Brain microvascular endothelial cell (primary cell): Measurements from ENCODE around the gene RBM5.

ENCODE experiments used
- DNase-seq: peaks from one replicate; pipeline ENCODE4 v3.0.0-alpha.2; 2020
- H3K27ac ChIP-seq: fragments of 250-450 bp; sonication (Bioruptor Pico); 2 replicates; pipeline ENCODE4 v1.5.1; 2020; ENCODE audit warnings: mild to moderate bottlenecking, moderate library complexity
- H3K27me3 ChIP-seq: fragments of 250-450 bp; sonication (Bioruptor Pico); replicated peaks from 2 replicates; pipeline ENCODE4 v1.5.1; 2020; ENCODE audit warnings: mild to moderate bottlenecking
- H3K36me3 ChIP-seq: fragments of 250-450 bp; sonication (Bioruptor Pico); replicated peaks from 2 replicates; pipeline ENCODE4 v1.5.1; 2020; ENCODE audit warnings: mild to moderate bottlenecking
- H3K4me3 ChIP-seq: 2 replicates; pipeline ENCODE4 v1.5.1; 2011; ENCODE audit warnings: low read depth, mild to moderate bottlenecking, control low read depth, low read length, moderate library complexity
- CTCF ChIP-seq: IDR thresholded peaks from 2 replicates; pipeline ENCODE4 v1.5.1; 2011; ENCODE audit warnings: low read depth, mild to moderate bottlenecking, moderate library complexity, low read length, control low read depth, inconsistent platforms; ENCODE audit errors: missing control alignments
- in situ Hi-C: cut with HindIII; loops from 2 replicates; pipeline ENCODE4 v1.10.0; 2017; ENCODE audit warnings: low sequenced_read_pairs, low pct_ligation_motif_present

RBM5 gene

GRCh38 chr3:50095352-50095998, 6.8 kb downstream of the RBM5 start:
- Histone ChIP-seq H3K4me3 (no peak overlapping the region), H3K27ac (no peak overlapping the region), H3K36me3 (peaks cover 93% of the 10 kb centered on the region), H3K27me3 (no peaks in the 10 kb centered on the region)
- DNase-seq = no peak
- TF ChIP-seq CTCF = no peak
- in situ Hi-C loops = no loop called here

- Histone ChIP-seq H3K36me3 (peaks cover 98% of the 10 kb centered on the region), H3K4me3 (no peak overlapping the region), H3K27ac (no peak overlapping the region), H3K27me3 (no peaks in the 10 kb centered on the region)
- TF ChIP-seq CTCF = no peak
- no peak for DNase-seq
- in situ Hi-C loops = no loop called here
Measured at GRCh38 chr3:50100386-50100785, 11.7 kb downstream of the RBM5 start.

- no peak for TF ChIP-seq CTCF
- no peak overlapping the region for H3K27ac ChIP-seq
- DNase-seq = no peak
- H3K36me3 ChIP-seq = peaks cover 95% of the 10 kb centered on the region
- in situ Hi-C loops = no loop called here
- H3K4me3 ChIP-seq = no peak overlapping the region
- no peaks in the 10 kb centered on the region for H3K27me3 ChIP-seq
Measured at GRCh38 chr3:50100956-50101845, 12.5 kb downstream of the RBM5 start.

GRCh38 chr3:50102558-50102957, 13.8 kb downstream of the RBM5 start:
- Histone ChIP-seq H3K27me3 (no peaks in the 10 kb centered on the region), H3K36me3 (peaks cover 95% of the 10 kb centered on the region), H3K27ac (no peak overlapping the region), H3K4me3 (no peak overlapping the region)
- in situ Hi-C loops = no loop called here
- TF ChIP-seq CTCF = no peak
- DNase-seq = no peak

GRCh38 chr3:50111757-50112156, 23.0 kb downstream of the RBM5 start:
- no peak for DNase-seq
- no peaks in the 10 kb centered on the region for H3K27me3 ChIP-seq
- in situ Hi-C loops = no loop called here
- H3K36me3 ChIP-seq = peaks cover 94% of the 10 kb centered on the region
- no peak overlapping the region for H3K27ac ChIP-seq
- TF ChIP-seq CTCF = no peak
- no peak overlapping the region for H3K4me3 ChIP-seq

GRCh38 chr3:50112462-50112861, 23.7 kb downstream of the RBM5 start:
- in situ Hi-C loops = no loop called here
- no peak for TF ChIP-seq CTCF
- Histone ChIP-seq H3K27me3 (no peaks in the 10 kb centered on the region), H3K27ac (no peak overlapping the region), H3K4me3 (no peak overlapping the region), H3K36me3 (peaks cover 94% of the 10 kb centered on the region)
- no peak for DNase-seq
